ENCODE results near the gene NHERF1.

The NHERF1 gene

DNA sequence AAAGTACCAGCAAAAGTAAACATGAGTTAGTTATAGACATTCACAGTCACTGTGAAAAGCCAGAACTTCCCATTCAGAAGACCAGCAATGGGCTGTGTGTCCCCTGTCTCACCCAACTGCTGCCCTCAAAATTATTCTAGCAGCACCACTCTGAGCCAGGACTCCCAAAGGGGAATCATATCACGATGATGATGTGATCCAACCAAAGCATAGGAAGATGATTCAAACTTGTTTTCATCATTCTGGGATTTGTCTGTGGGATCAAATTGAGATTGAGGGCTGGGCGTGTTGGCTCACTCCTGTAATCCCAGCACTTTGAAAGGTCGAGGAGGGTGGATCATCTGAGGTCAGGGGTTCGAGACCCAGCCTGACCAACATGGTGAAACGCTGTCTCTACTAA is 34.1 kb downstream of the NHERF1 start:
- H3K36me3 ChIP-seq (ENCODE audit: insufficient read depth), result no peaks in the 10 kb centered on the region

DNA sequence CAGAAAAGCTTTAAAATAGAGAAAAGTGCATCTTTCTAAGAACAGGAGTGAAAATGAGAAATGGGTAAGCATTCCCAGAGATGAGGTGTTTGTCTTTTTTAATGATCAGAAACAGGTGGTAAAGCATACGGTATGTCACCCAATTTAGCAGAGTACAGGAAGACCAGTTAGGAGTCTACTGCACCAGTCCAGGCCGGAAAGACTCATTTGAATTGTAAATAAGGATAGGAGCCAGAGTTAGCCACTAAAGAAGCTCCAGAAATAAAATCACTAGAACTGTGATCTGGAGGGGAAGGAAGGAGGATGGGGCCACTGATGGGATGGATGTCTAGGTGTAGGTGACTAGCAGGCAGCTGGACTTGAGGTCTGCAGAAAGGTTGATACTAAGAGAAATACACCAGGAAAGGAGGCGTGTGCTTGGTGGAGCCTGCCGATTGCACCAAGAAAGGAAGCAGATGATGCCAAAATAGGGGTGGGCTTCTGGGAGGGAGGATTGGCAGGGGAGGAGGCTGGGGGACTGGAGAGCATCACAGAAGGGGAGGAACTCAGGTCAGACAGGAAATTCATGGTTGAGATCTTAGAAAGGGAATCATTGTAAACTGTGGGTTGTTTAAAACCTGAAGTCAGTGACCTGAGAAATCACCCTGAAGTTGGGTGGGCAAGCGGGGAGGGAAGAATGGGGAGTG is 35.8 kb downstream of the NHERF1 start:
- no peak overlapping the region for H2AFZ ChIP-seq (ENCODE audit: low read depth)
- no peaks in the 10 kb centered on the region for H3K36me3 ChIP-seq (ENCODE audit: insufficient read depth)
- no peak overlapping the region for H3K27ac ChIP-seq
- H3K4me3 ChIP-seq (IDR thresholded peaks at IDR 0.05; ENCODE audit: insufficient read depth, low read depth, low read length), result no peak overlapping the region
- no peaks in the 10 kb centered on the region for H4K20me1 ChIP-seq (ENCODE audit: insufficient read depth)
- no peak overlapping the region for H3K9ac ChIP-seq
- H3K4me2 ChIP-seq, result no peak overlapping the region
- peaks cover 16% of the 10 kb centered on the region for H3K4me1 ChIP-seq (ENCODE audit: low read depth, poor library complexity, severe bottlenecking)
- H3K79me2 ChIP-seq (ENCODE audit: insufficient read depth, low read depth), result no peaks in the 10 kb centered on the region
- no peaks in the 10 kb centered on the region for H3K27me3 ChIP-seq (ENCODE audit: insufficient read depth, low read depth)
- TF ChIP-seq, protein P1, sequence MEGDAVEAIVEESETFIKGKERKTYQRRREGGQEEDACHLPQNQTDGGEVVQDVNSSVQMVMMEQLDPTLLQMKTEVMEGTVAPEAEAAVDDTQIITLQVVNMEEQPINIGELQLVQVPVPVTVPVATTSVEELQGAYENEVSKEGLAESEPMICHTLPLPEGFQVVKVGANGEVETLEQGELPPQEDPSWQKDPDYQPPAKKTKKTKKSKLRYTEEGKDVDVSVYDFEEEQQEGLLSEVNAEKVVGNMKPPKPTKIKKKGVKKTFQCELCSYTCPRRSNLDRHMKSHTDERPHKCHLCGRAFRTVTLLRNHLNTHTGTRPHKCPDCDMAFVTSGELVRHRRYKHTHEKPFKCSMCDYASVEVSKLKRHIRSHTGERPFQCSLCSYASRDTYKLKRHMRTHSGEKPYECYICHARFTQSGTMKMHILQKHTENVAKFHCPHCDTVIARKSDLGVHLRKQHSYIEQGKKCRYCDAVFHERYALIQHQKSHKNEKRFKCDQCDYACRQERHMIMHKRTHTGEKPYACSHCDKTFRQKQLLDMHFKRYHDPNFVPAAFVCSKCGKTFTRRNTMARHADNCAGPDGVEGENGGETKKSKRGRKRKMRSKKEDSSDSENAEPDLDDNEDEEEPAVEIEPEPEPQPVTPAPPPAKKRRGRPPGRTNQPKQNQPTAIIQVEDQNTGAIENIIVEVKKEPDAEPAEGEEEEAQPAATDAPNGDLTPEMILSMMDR (conservative IDR thresholded peaks at IDR 0.05; ENCODE audit: low read depth, low read length), result no peak

More for the DNA sequence above, 34.1 kb downstream of the NHERF1 start:
- H3K4me3 ChIP-seq (IDR thresholded peaks at IDR 0.05; ENCODE audit: insufficient read depth, low read depth, low read length), result no peak overlapping the region
- H3K79me2 ChIP-seq (ENCODE audit: insufficient read depth, low read depth), result no peaks in the 10 kb centered on the region; the same call in 1 of the 2 replicates
- H3K27ac ChIP-seq, result no peak overlapping the region
- H3K9ac ChIP-seq, result no peak overlapping the region
- no peaks in the 10 kb centered on the region for H4K20me1 ChIP-seq (ENCODE audit: insufficient read depth)
- H3K4me1 ChIP-seq (ENCODE audit: low read depth, poor library complexity, severe bottlenecking), result peaks cover 16% of the 10 kb centered on the region
- no peak overlapping the region for H2AFZ ChIP-seq (ENCODE audit: low read depth)
- no peak overlapping the region for H3K4me2 ChIP-seq
- TF ChIP-seq, protein P1 (conservative IDR thresholded peaks at IDR 0.05; ENCODE audit: low read depth, low read length), result no peak
- H3K27me3 ChIP-seq (ENCODE audit: insufficient read depth, low read depth), result no peaks in the 10 kb centered on the region

DNA sequence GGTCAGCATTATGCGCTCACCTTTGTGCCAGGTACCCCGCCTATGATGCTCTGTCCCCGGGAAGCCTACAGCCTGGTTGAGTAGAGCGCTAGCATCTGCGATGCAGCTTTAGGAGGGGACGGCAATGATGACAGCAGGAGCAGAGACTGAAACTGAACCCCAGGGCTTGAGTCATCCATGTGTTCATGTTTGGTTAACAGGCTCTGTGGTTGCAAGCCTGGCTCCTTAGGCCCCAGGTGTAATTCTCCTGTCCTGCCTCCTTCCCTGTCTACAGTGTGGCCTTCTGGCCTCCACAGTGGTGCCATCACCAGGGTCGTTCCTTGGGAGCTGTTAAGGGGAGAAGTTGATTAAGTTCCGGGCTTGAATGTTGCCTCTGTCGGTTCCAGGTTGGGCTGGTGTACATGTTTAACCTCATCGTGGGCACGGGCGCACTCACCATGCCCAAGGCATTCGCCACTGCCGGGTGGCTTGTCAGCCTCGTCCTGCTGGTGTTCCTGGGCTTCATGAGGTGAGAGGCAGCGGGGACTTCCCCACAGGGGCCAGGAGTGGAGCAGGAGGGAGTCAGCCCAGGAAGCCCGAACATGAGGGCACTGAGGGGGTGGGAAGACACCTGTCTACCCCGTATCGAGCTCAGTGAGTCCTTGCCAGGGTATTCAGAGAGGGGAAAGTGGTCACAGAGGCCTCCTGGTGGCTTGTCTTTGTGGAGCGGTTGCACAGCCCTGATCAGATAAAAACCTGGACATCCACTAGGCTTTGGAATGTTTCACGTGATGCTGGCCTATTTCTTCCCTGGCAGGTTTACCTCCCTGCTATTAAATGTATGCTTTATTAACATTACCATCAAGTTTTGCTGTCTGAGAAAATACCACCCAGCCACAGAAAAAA is 36.9 kb downstream of the NHERF1 start:
- Histone ChIP-seq H4K20me1 (ENCODE audit: insufficient read depth) (no peaks in the 10 kb centered on the region), H3K4me2 (no peak overlapping the region), H3K27me3 (ENCODE audit: insufficient read depth, low read depth) (no peaks in the 10 kb centered on the region), H3K36me3 (ENCODE audit: insufficient read depth) (no peaks in the 10 kb centered on the region), H3K4me3 (IDR thresholded peaks at IDR 0.05; ENCODE audit: insufficient read depth, low read depth, low read length) (no peak overlapping the region), H3K79me2 (ENCODE audit: insufficient read depth, low read depth) (no peaks in the 10 kb centered on the region), H2AFZ (ENCODE audit: low read depth) (no peak overlapping the region), H3K9ac (no peak overlapping the region), H3K4me1 (ENCODE audit: low read depth, poor library complexity, severe bottlenecking) (peaks cover 11% of the 10 kb centered on the region), H3K27ac (no peak overlapping the region)
- TF ChIP-seq, protein P1 (conservative IDR thresholded peaks at IDR 0.05; ENCODE audit: low read depth, low read length), result no peak

DNA sequence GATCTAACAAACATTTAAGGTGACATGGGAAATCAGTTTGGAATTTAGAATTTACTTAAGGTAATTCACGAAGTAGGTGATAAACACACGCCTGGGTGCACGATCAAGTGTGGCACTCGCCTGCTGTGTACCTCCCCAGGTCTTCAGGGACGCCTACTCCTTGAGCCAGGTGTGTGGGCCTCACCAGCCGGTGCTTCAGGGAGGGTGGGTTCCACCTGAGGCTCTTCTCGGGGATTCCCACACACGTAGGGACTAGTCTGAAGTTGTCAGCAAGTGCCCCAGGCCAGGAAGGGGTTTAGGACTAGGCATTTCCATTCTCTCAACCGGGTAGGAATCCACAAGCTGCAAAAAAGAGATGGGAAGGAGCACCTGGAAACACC is 37.5 kb downstream of the NHERF1 start:
- Histone ChIP-seq H3K79me2 (ENCODE audit: insufficient read depth, low read depth) (no peaks in the 10 kb centered on the region), H3K36me3 (ENCODE audit: insufficient read depth) (no peaks in the 10 kb centered on the region), H3K4me2 (no peak overlapping the region), H2AFZ (ENCODE audit: low read depth) (no peak overlapping the region), H3K4me1 (ENCODE audit: low read depth, poor library complexity, severe bottlenecking) (peaks cover 5% of the 10 kb centered on the region), H4K20me1 (ENCODE audit: insufficient read depth) (no peaks in the 10 kb centered on the region), H3K9ac (no peak overlapping the region), H3K4me3 (IDR thresholded peaks at IDR 0.05; ENCODE audit: insufficient read depth, low read depth, low read length) (no peak overlapping the region), H3K27me3 (ENCODE audit: insufficient read depth, low read depth) (no peaks in the 10 kb centered on the region), H3K27ac (no peak overlapping the region)
- TF ChIP-seq, protein P1 (conservative IDR thresholded peaks at IDR 0.05; ENCODE audit: low read depth, low read length), result no peak

Measured in KMS-11 (cell line).